Heart left ventricle (tissue), 13 donors: ENCODE results near the gene GRP.

Experiments
- POLR2A ChIP-seq, 2 donors: fragments of 450-650 bp; IDR thresholded peaks; one replicate each; pipeline ENCODE4 v1.6.1; 2017; ENCODE audit warnings: antibody characterized with exemption in 2 of 2, mild to moderate bottlenecking in 2 of 2, moderate library complexity in 2 of 2
- TF ChIP-seq, protein P1 (sequence below), 12 donors: fragments of 200-600 bp; sonication (generic) in 4 of 12; IDR thresholded peaks; one replicate each; pipeline versions ENCODE4 v1.5.0 to v1.8.0; 2018 to 2022; ENCODE audit warnings: antibody characterized with exemption in 12 of 12, mild to moderate bottlenecking in 5 of 12
- donor health status: ischemic (EF 13 %, LVEDD 7.1; RV severe dilation, severe dysfunction).
- donor health status: DM: no; HTN: yes; CAD: no.
- donor health status: DM: no; HTN: no; CAD: no.
- donor health status: ischemic (EF 25% LVEDD 6.9; RV normal size, moderate dysfunction).
- donor health status: ischemic (EF 25% LVEDD 5.7; RV mildly dilated, moderate dysfunction).
- donor health status: ischemic (EF 35%, LVEDD 5.7; RV mildly dilated, moderate dysfunction).
- donor health status: nonischemic (EF 11% LVEDD 7.7; RV severe dilation, severe dysfunction).
- donor health status: DM: yes; HTN: yes; CAD: no.
- donor health status: PGD.
- donor health status: ischemic (EF 29% LVEDD 5.4; RV normal size, mild dysfunction).
- donor health status: nonischemic (EF 23%, LVEDD 6.1; RV moderate dilation, normal function).

GRCh38 chr18:59265246-59265973 lies 45.5 kb downstream of the GRP start:
- TF ChIP-seq, protein P1, sequence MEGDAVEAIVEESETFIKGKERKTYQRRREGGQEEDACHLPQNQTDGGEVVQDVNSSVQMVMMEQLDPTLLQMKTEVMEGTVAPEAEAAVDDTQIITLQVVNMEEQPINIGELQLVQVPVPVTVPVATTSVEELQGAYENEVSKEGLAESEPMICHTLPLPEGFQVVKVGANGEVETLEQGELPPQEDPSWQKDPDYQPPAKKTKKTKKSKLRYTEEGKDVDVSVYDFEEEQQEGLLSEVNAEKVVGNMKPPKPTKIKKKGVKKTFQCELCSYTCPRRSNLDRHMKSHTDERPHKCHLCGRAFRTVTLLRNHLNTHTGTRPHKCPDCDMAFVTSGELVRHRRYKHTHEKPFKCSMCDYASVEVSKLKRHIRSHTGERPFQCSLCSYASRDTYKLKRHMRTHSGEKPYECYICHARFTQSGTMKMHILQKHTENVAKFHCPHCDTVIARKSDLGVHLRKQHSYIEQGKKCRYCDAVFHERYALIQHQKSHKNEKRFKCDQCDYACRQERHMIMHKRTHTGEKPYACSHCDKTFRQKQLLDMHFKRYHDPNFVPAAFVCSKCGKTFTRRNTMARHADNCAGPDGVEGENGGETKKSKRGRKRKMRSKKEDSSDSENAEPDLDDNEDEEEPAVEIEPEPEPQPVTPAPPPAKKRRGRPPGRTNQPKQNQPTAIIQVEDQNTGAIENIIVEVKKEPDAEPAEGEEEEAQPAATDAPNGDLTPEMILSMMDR (IDR thresholded peaks at IDR 0.05) = no peak
- no peak for TF ChIP-seq POLR2A (IDR thresholded peaks at IDR 0.05)
